ENCODE data around the gene IL10RB.
"Not testable (repeated sequence)": the region's sequence is repeated elsewhere in the genome, so short reads cannot be mapped to it uniquely, and the experiment has no call there.

The IL10RB gene

GRCh38 chr21:33241846-33242245, 24.3 kb upstream of the IL10RB start:
- no peak for DNase-seq (ENCODE audit: low read depth)

GRCh38 chr21:33242846-33243245, 23.3 kb upstream of the IL10RB start:
- DNase-seq (ENCODE audit: low read depth), result not testable (repeated sequence)

- no peak for DNase-seq (ENCODE audit: low read depth)
Measured at GRCh38 chr21:33244082-33244778, 21.9 kb upstream of the IL10RB start.

- no peak for DNase-seq (ENCODE audit: low read depth)
Measured at GRCh38 chr21:33244779-33245105, 21.4 kb upstream of the IL10RB start.

- no peak for DNase-seq (ENCODE audit: low read depth)
Measured at GRCh38 chr21:33245289-33245918, 20.8 kb upstream of the IL10RB start.

GRCh38 chr21:33246506-33246905, 19.7 kb upstream of the IL10RB start:
- DNase-seq (ENCODE audit: low read depth), result no peak

GRCh38 chr21:33246963-33247362, 19.2 kb upstream of the IL10RB start:
- DNase-seq (ENCODE audit: low read depth), result no peak

GRCh38 chr21:33247599-33247998, 18.6 kb upstream of the IL10RB start:
- DNase-seq (ENCODE audit: low read depth), result no peak

GRCh38 chr21:33249331-33250002, 16.7 kb upstream of the IL10RB start:
- DNase-seq (ENCODE audit: low read depth), result no peak

- DNase-seq (ENCODE audit: low read depth), result no peak
Measured at GRCh38 chr21:33251119-33251518, 15.0 kb upstream of the IL10RB start.

GRCh38 chr21:33253382-33253781, 12.8 kb upstream of the IL10RB start:
- DNase-seq (ENCODE audit: low read depth), result not testable (repeated sequence)

GRCh38 chr21:33254766-33255165, 11.4 kb upstream of the IL10RB start:
- no peak for DNase-seq (ENCODE audit: low read depth)

- no peak for DNase-seq (ENCODE audit: low read depth)
Measured at GRCh38 chr21:33255404-33255803, 10.8 kb upstream of the IL10RB start.

GRCh38 chr21:33256019-33256418, 10.1 kb upstream of the IL10RB start:
- DNase-seq (ENCODE audit: low read depth), result no peak

GRCh38 chr21:33257094-33257803, 8.9 kb upstream of the IL10RB start:
- DNase-seq (ENCODE audit: low read depth), result no peak

GRCh38 chr21:33258475-33258874, 7.7 kb upstream of the IL10RB start:
- DNase-seq (ENCODE audit: low read depth), result no peak

GRCh38 chr21:33259428-33259827, 6.7 kb upstream of the IL10RB start:
- DNase-seq (ENCODE audit: low read depth), result peak; percentile 13

- no peak for DNase-seq (ENCODE audit: low read depth)
Measured at GRCh38 chr21:33259995-33260394, 6.2 kb upstream of the IL10RB start.

- DNase-seq (ENCODE audit: low read depth), result peak; percentile 35
Measured at GRCh38 chr21:33261635-33262034, 4.5 kb upstream of the IL10RB start.

GRCh38 chr21:33262921-33263320, 3.2 kb upstream of the IL10RB start:
- no peak for DNase-seq (ENCODE audit: low read depth)

GRCh38 chr21:33264561-33264960, 1.6 kb upstream of the IL10RB start:
- no peak for DNase-seq (ENCODE audit: low read depth)

GRCh38 chr21:33265664-33266049, 510 bp upstream of the IL10RB start:
- DNase-seq (ENCODE audit: low read depth), result no peak

GRCh38 chr21:33266789-33267135, 595 bp downstream of the IL10RB start:
- DNase-seq (ENCODE audit: low read depth), result no peak
